GM12864 (cell line): ENCODE measurements around the gene EYS.

Source experiments
- DNase-seq: peaks from one replicate; pipeline ENCODE4 v3.0.0-alpha.2; 2011; ENCODE audit warnings: low read depth
- H3K4me3 ChIP-seq: 2 replicates; pipeline ENCODE4 v1.5.1; 2011; ENCODE audit warnings: mild to moderate bottlenecking, low read depth, low read length, control low read depth
- TF ChIP-seq, protein P1 (sequence below): IDR thresholded peaks from 2 replicates; pipeline ENCODE4 v1.5.1; 2011; ENCODE audit warnings: low read depth, mild to moderate bottlenecking, moderate library complexity, low read length, control low read depth, inconsistent platforms; ENCODE audit errors: missing control alignments

The EYS gene

DNA sequence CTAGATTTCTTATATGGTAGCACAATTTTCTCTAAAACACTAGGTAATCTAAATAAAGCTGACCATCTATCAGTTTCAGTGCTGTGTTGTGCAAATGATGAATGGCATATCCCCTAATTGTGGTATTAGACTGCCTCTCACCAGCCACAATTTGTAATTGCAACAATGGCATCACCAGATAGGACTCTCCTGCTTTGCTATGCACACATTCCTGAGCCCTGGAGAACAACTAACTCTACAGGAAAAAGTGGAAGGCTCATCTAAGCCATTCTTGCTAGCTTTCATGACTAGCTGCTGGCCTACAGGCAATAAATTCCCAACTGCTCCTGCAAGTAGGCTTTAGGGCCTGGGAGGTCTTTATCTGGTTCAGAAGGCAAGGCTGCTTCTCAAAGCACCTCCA, 974.1 kb downstream of the EYS start:
- no peak overlapping the region for H3K4me3 ChIP-seq
- no peak for DNase-seq
- TF ChIP-seq, protein P1, sequence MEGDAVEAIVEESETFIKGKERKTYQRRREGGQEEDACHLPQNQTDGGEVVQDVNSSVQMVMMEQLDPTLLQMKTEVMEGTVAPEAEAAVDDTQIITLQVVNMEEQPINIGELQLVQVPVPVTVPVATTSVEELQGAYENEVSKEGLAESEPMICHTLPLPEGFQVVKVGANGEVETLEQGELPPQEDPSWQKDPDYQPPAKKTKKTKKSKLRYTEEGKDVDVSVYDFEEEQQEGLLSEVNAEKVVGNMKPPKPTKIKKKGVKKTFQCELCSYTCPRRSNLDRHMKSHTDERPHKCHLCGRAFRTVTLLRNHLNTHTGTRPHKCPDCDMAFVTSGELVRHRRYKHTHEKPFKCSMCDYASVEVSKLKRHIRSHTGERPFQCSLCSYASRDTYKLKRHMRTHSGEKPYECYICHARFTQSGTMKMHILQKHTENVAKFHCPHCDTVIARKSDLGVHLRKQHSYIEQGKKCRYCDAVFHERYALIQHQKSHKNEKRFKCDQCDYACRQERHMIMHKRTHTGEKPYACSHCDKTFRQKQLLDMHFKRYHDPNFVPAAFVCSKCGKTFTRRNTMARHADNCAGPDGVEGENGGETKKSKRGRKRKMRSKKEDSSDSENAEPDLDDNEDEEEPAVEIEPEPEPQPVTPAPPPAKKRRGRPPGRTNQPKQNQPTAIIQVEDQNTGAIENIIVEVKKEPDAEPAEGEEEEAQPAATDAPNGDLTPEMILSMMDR, result no peak

DNA sequence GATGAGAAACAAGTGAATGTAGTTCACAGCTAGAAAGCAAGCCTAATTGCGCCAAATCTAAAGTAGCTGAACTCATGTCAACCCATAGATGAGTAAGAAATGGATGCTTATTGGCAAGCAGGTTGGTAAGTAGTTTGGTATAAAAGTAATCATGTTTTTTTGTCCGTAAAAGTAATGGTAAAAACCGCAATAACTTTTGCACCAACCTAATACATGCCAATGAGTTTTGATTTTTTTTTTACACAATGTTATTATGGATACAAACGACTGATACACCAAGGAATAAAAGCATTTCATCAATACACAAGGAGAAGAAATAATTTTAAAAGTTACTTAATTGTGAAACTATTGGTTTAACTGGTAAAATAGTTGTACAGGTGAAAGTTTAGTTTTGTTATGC, 977.5 kb downstream of the EYS start:
- no peak for DNase-seq
- TF ChIP-seq, protein P1, result no peak
- no peak overlapping the region for H3K4me3 ChIP-seq

DNA sequence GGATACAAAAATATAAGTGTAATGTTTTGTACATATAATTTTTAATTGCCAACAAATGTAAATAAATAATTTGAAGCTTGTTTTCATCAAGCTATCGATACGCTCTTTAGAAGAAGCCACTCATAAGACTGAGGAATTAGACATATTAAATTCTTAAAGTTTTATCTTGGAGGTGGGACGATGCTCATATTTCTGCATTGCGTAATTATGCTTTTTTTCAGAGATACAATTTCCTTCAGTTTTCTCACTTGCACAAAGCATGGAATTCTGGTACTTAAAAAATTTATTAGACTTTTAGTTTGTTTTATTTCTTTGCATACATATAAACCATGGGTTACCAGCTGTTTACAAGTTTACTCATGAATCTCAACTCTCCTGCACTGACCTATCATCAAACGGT, 980.0 kb downstream of the EYS start:
- no peak overlapping the region for H3K4me3 ChIP-seq
- no peak for DNase-seq
- TF ChIP-seq, protein P1, result no peak

DNA sequence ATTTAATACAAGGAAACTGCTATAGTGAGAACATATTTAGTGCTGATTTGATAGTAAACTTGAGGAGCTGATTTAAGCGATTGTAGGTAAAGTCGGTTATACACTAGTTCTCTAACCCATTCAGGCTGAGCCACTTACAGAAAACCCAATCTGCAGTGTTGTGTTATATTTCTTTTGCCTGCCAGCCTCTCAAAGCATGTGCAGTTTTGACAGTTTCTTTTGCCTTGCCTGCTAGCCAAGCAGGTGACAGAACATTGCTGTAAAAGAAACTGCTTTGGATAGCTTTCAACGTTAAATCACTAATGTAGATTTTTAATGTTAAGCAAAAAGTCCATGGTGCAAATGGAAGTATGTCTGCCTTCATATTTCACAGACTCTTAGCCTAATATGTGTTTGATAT, 982.9 kb downstream of the EYS start:
- H3K4me3 ChIP-seq, result no peak overlapping the region
- TF ChIP-seq, protein P1, result no peak
- DNase-seq, result no peak

DNA sequence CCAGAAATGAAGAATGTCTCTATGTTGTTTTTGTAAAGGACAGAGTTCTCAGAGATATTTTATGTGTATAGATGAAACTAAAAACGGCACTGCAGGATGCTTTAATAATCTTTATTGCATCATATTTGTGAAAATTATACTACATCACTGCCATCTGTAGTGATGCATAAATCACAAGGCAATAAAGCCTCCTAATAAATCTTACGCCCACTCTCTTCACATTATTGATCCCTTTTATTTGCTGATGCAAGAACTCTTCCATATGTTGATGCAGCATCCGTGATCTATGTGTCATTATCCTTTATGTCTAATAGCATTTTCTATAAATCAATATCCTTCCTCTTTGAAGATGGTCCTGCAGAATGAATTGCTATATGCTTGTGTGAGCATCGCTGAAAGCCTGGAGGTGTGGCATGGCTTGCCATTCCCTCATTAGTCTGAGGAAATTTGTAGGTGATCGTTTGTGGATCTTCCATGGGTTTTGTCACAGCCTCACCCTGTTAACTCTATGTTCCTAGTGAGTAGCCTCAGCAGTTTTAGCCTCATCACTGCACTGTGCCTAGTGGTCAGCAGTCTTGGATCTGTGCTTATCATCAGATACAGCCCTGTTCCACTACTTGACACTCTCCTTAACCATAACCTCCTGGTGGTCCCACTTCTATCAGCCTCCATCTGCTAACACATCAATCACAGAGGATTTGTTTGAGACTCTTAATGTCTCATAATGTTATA, 983.5 kb downstream of the EYS start:
- DNase-seq, result no peak
- TF ChIP-seq, protein P1, result no peak
- no peak overlapping the region for H3K4me3 ChIP-seq

DNA sequence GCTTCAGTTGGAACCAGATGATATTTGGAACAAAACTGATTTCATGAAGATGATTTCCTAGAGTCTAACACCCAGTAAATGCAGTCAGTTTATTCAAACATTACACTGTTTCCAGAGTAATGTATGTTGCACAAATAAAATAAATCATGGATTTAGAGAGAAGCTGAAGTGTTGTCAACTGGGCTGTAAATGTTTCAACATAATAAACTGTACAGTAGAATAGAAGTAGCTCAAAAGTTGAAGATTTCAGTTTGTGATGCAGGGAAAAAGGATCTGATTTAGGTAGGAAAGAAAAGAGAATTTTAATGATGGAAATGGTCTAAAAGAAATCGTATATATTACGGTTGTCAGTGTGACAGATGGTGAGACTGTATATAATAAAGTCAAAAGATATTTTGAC, 985.2 kb downstream of the EYS start:
- H3K4me3 ChIP-seq, result no peak overlapping the region
- TF ChIP-seq, protein P1, result no peak
- no peak for DNase-seq

DNA sequence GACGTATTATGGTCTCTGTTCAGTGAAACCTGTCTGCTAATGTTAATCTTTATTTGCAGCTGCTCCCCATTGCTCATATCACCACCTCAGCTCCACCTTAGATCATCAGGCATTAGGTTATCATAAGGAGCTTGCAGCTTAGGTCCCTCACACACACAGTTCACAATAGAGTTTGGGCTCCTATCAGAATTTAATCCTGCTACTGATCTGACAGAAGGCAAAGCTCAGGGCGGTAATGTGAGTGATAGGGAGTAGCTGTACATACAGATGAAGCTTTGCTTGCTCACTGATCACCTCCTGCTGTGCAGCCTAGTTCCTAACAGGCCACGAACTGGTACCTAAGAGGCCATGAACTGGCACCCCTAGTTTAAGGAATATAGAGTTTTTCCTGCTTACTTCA, 989.7 kb downstream of the EYS start:
- TF ChIP-seq, protein P1, result no peak
- DNase-seq, result no peak
- no peak overlapping the region for H3K4me3 ChIP-seq
